Lower lobe of right lung (tissue), 2 donors: ENCODE results near the gene DCHS2. TPM values are rescaled to one million over a fixed set of nuclear protein-coding genes. Genes with fewer than 3 reads are reported as not detected.

Experiments
- ATAC-seq, 2 donors: fragments of 200-7000 bp; cut with Tn5 transposase; one replicate each; pipeline ENCODE4 v1.9.1; 2020 to 2022; ENCODE audit warnings: mild to moderate bottlenecking in 2 of 2, moderate library complexity in 2 of 2
- DNase-seq: peaks from one replicate; pipeline ENCODE4 v3.0.0-alpha.2; 2020
- H3K27ac ChIP-seq: fragments of 200-600 bp; one replicate; pipeline ENCODE4 v1.8.0; 2022
- H3K27me3 ChIP-seq: fragments of 200-600 bp; one replicate; pipeline ENCODE4 v1.8.0; 2022; ENCODE audit warnings: low read depth
- H3K36me3 ChIP-seq: fragments of 200-600 bp; one replicate; pipeline ENCODE4 v1.8.0; 2022; ENCODE audit warnings: mild to moderate bottlenecking
- H3K4me1 ChIP-seq: fragments of 200-600 bp; one replicate; pipeline ENCODE4 v1.8.0; 2022
- H3K4me3 ChIP-seq: fragments of 200-600 bp; one replicate; pipeline ENCODE4 v1.8.0; 2022; ENCODE audit warnings: mild to moderate bottlenecking
- H3K9me3 ChIP-seq: fragments of 200-600 bp; one replicate; pipeline ENCODE4 v1.8.0; 2022
- CTCF ChIP-seq: fragments of 200-600 bp; IDR thresholded peaks from one replicate; pipeline ENCODE4 v1.8.0; 2022; ENCODE audit warnings: antibody characterized with exemption, mild to moderate bottlenecking
- intact Hi-C: fragments of 100-400 bp; cut with DNase I; formaldehyde crosslinking; loops from one replicate; pipeline ENCODE4 v1.11.0; 2022
- total RNA-seq: library from RNA; stranded (reverse); fragmentation: NEBNext Ultra II Directional; extraction: Animal tissue kit (Norgen Biotek cat#: 25700); gene quantifications from one replicate; pipeline ENCODE4 v1.2.1, GENCODE V29; 2021
- donor health status: DM: no; HTN: yes; CAD: no; lungs with severe emphysema.

DCHS2 gene
- total RNA-seq, 1 donor from 2014 or later = 0.53 TPM

- ATAC-seq = no peak
- no peak for TF ChIP-seq CTCF
These were observed 308.3 kb downstream of the DCHS2 start for GRCh38 chr4:154183264-154183663.

More at GRCh38 chr4:154183264-154183663, 308.3 kb downstream of the DCHS2 start:
- DNase-seq = no peak
- no peaks in the 10 kb centered on the region for H3K9me3 ChIP-seq
- no peak overlapping the region for H3K4me3 ChIP-seq
- no peaks in the 10 kb centered on the region for H3K36me3 ChIP-seq
- no peaks in the 10 kb centered on the region for H3K4me1 ChIP-seq
- intact Hi-C loops = no loop called here
- H3K27me3 ChIP-seq = no peaks in the 10 kb centered on the region
- H3K27ac ChIP-seq = no peak overlapping the region

Other genes with a start within 250 kb of the DCHS2 start
- gene PLRG1, start 58.6 kb upstream of the DCHS2 start, total RNA-seq = 55.7 TPM
- 0.95 TPM for gene FGB, start 71.2 kb upstream of the DCHS2 start, total RNA-seq
- 35.4 TPM for gene FGA, start 98.9 kb upstream of the DCHS2 start, total RNA-seq
- gene FGG, start 120.9 kb upstream of the DCHS2 start, total RNA-seq = 236 TPM